Left ventricle myocardium superior (tissue), 1 donor: ENCODE data around the gene SLC6A2. TPM values are rescaled to one million over a fixed set of nuclear protein-coding genes. Genes with fewer than 3 reads are reported as not detected.
"Not testable (repeated sequence)": the region's sequence is repeated elsewhere in the genome, so short reads cannot be mapped to it uniquely, and the experiment has no call there.

Source experiments
- ATAC-seq: fragments of 200-7000 bp; cut with Tn5 transposase; one replicate; pipeline ENCODE4 v1.9.1; 2020; ENCODE audit warnings: mild to moderate bottlenecking, moderate library complexity
- DNase-seq: peaks from one replicate; pipeline ENCODE4 v3.0.0-alpha.2; 2020
- intact Hi-C: fragments of 100-400 bp; cut with micrococcal nuclease; formaldehyde crosslinking; loops from one replicate; pipeline ENCODE4 v1.11.0; 2022
- total RNA-seq: library from RNA; stranded (reverse); fragmentation: NEBNext Ultra II Directional; extraction: Animal tissue kit (Norgen Biotek cat#: 25700); gene quantifications from one replicate; pipeline ENCODE4 v1.2.1, GENCODE V29; 2021
- donor health status: DM: no; HTN: yes; CAD: no; lungs with severe emphysema.

Gene SLC6A2
- total RNA-seq, 1 donor from 2014 or later, result not detected

DNA sequence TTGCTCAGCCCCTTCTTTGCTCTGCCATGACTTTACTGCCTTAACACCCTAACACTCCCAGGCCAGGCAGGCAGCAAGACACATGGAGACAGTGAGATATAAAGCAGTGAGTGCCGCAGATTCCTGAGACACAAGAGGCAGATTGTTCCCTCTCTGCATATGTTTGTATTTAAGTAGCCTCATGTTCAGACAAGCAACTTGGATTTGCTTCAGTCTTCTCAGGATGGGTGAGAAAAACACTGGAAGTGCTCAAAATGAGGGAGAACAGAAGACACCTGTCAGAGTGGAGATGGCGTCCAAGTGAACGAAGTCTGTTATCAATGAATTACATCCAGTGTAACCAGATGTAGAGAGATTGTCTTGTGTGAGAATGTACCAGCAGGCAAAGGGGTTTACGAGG lies 90.3 kb downstream of the SLC6A2 start:
- ATAC-seq, result no peak
- intact Hi-C loops, result no loop called here
- no peak for DNase-seq

DNA sequence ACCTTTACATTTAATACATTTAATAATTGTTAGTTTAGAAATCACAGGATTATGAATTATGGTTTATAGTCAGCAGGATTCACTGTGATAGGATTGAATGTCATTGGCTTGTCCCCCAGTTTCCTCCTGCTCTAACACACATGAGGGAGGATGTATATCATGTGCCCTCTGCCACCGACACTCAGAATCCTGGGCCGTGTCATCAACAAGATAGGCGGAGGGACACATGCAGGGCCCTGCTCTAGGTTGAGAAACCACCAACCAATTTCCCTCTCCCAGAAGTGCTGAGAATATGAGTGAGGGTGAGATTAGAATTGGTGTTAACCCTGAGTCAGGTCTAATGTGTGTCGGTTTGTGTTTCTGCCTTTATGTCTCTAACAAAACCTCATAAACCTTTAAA lies 92.0 kb downstream of the SLC6A2 start:
- ATAC-seq (no peak), DNase-seq (no peak)
- intact Hi-C loops, result no loop called here

DNA sequence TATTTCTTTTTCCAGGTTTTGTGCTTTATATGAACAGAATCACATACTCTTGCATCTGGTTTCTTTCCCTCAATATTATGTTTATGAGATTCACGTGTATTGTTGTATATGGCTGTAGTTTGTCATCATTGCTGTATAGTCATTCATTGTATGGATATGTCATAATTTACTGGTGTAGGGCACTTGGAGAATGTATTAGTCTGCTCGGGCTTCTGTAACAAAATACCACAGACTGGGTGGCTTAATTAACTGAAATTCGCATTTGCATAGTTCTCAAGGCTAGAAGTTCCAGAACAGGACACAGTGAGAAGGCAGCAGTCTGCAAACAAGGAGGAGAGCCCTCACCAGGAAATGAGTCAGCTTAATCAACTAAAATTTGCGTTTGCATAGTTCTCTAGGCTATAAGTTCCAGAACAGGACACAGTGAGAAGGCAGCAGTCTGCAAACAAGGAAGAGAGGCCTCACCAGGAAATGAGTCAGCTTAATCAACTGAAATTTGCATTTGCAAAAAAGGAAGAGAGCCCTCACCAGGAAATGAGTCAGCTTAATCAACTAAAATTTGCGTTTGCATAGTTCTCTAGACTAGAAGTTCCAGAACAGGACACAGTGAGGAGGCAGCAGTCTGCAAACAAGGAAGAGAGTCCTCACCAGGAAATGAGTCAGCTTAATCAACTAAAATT lies 96.8 kb downstream of the SLC6A2 start:
- intact Hi-C loops, DNase-seq, ATAC-seq: not testable (repeated sequence)

DNA sequence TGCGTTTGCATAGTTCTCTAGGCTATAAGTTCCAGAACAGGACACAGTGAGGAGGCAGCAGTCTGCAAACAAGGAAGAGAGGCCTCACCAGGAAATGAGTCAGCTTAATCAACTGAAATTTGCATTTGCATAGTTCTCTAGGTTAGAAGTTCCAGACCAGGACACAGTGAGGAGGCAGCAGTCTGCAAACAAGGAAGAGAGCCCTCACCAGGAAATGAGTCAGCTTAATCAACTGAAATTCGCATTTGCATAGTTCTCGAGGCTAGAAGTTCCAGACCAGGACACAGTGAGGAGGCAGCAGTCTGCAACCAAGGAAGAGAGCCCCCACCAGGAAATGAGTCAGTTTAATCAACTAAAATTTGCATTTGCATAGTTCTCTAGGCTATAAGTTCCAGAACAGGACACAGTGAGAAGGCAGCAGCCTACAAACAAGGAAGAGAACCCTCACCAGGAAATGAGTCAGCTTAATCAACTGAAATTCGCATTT lies 97.4 kb downstream of the SLC6A2 start:
- ATAC-seq, DNase-seq, intact Hi-C loops: not testable (repeated sequence)

Other genes with a start within 250 kb of the SLC6A2 start
- gene MMP2, start 176.8 kb upstream of the SLC6A2 start, total RNA-seq, result 88.7 TPM
- gene LPCAT2, start 146.9 kb upstream of the SLC6A2 start, total RNA-seq, result 8.3 TPM
- gene CAPNS2, start 89.3 kb upstream of the SLC6A2 start, total RNA-seq, result not detected
- 30.3 TPM for gene CES1, start 177.1 kb downstream of the SLC6A2 start, total RNA-seq
- gene CES5A, start 219.4 kb downstream of the SLC6A2 start, total RNA-seq, result not detected